Hepatocyte (in vitro differentiated cells): Measurements from ENCODE around the gene KDM8. TPM values are rescaled to one million over a fixed set of nuclear protein-coding genes. Genes with fewer than 3 reads are reported as not detected.

Experiments used
- DNase-seq: peaks from one replicate; pipeline ENCODE4 v3.0.0-alpha.2; 2016; ENCODE audit warnings: low spot score
- H2AFZ ChIP-seq: fragments of 200-600 bp; sonication (generic); 2 replicates; pipeline ENCODE4 v1.6.0; 2016; ENCODE audit warnings: antibody characterized with exemption, mild to moderate bottlenecking
- H3K27ac ChIP-seq: fragments of 200-600 bp; sonication (generic); 2 replicates; pipeline ENCODE4 v1.5.1; 2016; ENCODE audit warnings: mild to moderate bottlenecking
- H3K27me3 ChIP-seq: fragments of 200-600 bp; sonication (generic); 2 replicates; pipeline ENCODE4 v1.6.1; 2016
- H3K36me3 ChIP-seq: fragments of 200-600 bp; sonication (generic); replicated peaks from 2 replicates; pipeline ENCODE4 v1.5.1; 2016; ENCODE audit warnings: low read depth; ENCODE audit not compliant: insufficient read depth
- H3K4me1 ChIP-seq: fragments of 200-600 bp; sonication (generic); 2 replicates; pipeline ENCODE4 v1.5.1; 2016; ENCODE audit warnings: mild to moderate bottlenecking, moderate library complexity; ENCODE audit not compliant: insufficient read depth
- H3K4me2 ChIP-seq: fragments of 200-600 bp; sonication (generic); 2 replicates; pipeline ENCODE4 v1.6.0; 2016
- H3K4me3 ChIP-seq: fragments of 200-600 bp; sonication (generic); 2 replicates; pipeline ENCODE4 v1.5.1; 2016; ENCODE audit warnings: mild to moderate bottlenecking
- H3K79me2 ChIP-seq: fragments of 200-600 bp; sonication (generic); 2 replicates; pipeline ENCODE4 v1.6.0; 2017; ENCODE audit warnings: mild to moderate bottlenecking
- H3K9me2 ChIP-seq: fragments of 200-600 bp; sonication (generic); replicated peaks from 2 replicates; pipeline ENCODE4 v1.6.0; 2017; ENCODE audit warnings: mild to moderate bottlenecking; ENCODE audit not compliant: insufficient read depth
- H3K9me3 ChIP-seq: fragments of 200-600 bp; sonication (generic); 2 replicates; pipeline ENCODE4 v1.5.1; 2016; ENCODE audit warnings: low read depth, mild to moderate bottlenecking
- H4K20me1 ChIP-seq: fragments of 200-600 bp; sonication (generic); 2 replicates; pipeline ENCODE4 v1.6.0; 2016; ENCODE audit warnings: mild to moderate bottlenecking; ENCODE audit not compliant: insufficient read depth, poor library complexity, severe bottlenecking
- EZH2 ChIP-seq: fragments of 200-600 bp; sonication (generic); IDR thresholded peaks from 2 replicates; pipeline ENCODE4 v1.6.1; 2016; ENCODE audit warnings: antibody characterized with exemption, mild to moderate bottlenecking, borderline replicate concordance
- EZH2phosphoT487 ChIP-seq: fragments of 200-600 bp; sonication (generic); IDR thresholded peaks from one replicate; pipeline ENCODE4 v1.6.1; 2018; ENCODE audit warnings: antibody characterized with exemption, mild to moderate bottlenecking, low read depth, moderate library complexity; ENCODE audit not compliant: unreplicated experiment, severe bottlenecking
- WGBS: methylation state at CpG from one replicate; pipeline ENCODE4 v1.1.6; 2016; ENCODE audit warnings: low lambda C conversion rate; ENCODE audit errors: missing lambda C conversion rate; 5-methylcytosine and 5-hydroxymethylcytosine counted together
- polyA plus RNA-seq: library from polyadenylated mRNA; unstranded; fragments of >200 nt; fragmentation: Nextera tagmentation; extraction: Ambion mirVana; gene quantifications from 2 replicates; pipeline ENCODE4 v1.2.1, GENCODE V29; 2016
- total RNA-seq: library from RNA; depleted of rRNA; stranded (reverse); fragments of >200 nt; gene quantifications from 2 replicates; pipeline ENCODE4 v1.2.3, GENCODE V29; 2014
- TF ChIP-seq, protein P1 (sequence below): fragments of 200-600 bp; sonication (generic); IDR thresholded peaks from 2 replicates; pipeline ENCODE4 v1.5.1; 2016; ENCODE audit warnings: antibody characterized with exemption, mild to moderate bottlenecking; ENCODE audit not compliant: poor library complexity

Gene KDM8
- total and polyA plus RNA-seq, 2 experiments from 2014 or later, result 7.2 to 9.7 TPM

DNA sequence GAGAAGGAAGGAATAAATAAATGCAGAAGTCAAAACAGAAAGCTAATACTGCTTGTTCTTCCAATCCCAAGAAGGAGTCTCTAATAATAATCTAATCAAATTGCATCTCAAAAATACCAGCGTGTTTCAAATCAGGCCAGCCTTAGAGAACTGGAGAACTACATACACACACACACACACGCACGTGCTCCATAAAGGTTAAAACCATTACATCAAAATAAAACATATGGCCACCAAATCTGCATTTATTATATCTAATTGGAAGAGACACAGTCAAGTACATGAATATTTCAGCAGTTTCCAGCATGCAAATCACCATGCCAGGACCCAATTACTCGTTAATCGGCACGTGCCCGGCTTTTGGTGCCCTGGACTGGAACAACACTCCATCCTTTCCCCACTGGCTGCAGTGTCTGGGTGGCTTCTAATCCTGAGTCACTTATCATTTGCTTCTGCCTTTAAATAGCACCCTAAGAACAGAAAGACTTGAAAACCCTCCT is 20.4 kb upstream of the KDM8 start:
- H3K27me3 ChIP-seq, result no peaks in the 10 kb centered on the region
- H3K9me3 ChIP-seq, result no peaks in the 10 kb centered on the region
- no peak overlapping the region for H3K4me2 ChIP-seq
- no peaks in the 10 kb centered on the region for H3K36me3 ChIP-seq
- H3K79me2 ChIP-seq, result no peaks in the 10 kb centered on the region
- no peak for DNase-seq
- no peaks in the 10 kb centered on the region for H3K9me2 ChIP-seq
- TF ChIP-seq EZH2 (no peak), EZH2phosphoT487 (no peak)
- TF ChIP-seq, protein P1, sequence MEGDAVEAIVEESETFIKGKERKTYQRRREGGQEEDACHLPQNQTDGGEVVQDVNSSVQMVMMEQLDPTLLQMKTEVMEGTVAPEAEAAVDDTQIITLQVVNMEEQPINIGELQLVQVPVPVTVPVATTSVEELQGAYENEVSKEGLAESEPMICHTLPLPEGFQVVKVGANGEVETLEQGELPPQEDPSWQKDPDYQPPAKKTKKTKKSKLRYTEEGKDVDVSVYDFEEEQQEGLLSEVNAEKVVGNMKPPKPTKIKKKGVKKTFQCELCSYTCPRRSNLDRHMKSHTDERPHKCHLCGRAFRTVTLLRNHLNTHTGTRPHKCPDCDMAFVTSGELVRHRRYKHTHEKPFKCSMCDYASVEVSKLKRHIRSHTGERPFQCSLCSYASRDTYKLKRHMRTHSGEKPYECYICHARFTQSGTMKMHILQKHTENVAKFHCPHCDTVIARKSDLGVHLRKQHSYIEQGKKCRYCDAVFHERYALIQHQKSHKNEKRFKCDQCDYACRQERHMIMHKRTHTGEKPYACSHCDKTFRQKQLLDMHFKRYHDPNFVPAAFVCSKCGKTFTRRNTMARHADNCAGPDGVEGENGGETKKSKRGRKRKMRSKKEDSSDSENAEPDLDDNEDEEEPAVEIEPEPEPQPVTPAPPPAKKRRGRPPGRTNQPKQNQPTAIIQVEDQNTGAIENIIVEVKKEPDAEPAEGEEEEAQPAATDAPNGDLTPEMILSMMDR, result no peak
- H3K27ac ChIP-seq, result no peak overlapping the region
- WGBS, result 92% methylated on average over 7 of the region's 7 CpGs
- no peaks in the 10 kb centered on the region for H3K4me1 ChIP-seq
- H3K4me3 ChIP-seq, result no peak overlapping the region
- no peaks in the 10 kb centered on the region for H4K20me1 ChIP-seq
- no peak overlapping the region for H2AFZ ChIP-seq

DNA sequence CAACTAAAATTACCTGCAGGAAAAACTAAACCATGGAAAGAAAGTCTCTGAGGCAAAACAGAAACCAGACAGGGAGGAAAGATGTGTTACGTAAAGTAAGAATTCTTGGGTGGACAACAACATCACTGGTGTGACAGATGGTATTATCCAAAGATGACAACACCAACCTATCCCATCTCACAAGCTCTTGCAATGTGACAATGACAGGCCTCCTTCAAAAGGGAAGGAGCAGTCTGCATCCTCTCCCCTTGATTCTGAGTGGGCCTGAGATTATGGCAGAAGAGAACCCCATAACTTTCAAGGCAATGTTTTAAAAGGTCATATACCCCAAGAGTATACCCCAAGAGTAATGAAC is 17.6 kb upstream of the KDM8 start:
- no peak overlapping the region for H3K4me3 ChIP-seq
- no peaks in the 10 kb centered on the region for H3K36me3 ChIP-seq
- H3K27me3 ChIP-seq, result no peaks in the 10 kb centered on the region
- H4K20me1 ChIP-seq, result no peaks in the 10 kb centered on the region
- no peak overlapping the region for H2AFZ ChIP-seq
- no peaks in the 10 kb centered on the region for H3K4me1 ChIP-seq
- H3K4me2 ChIP-seq, result no peak overlapping the region
- 88% methylated on average over 1 of the region's 1 CpG for WGBS
- H3K9me2 ChIP-seq, result no peaks in the 10 kb centered on the region
- no peaks in the 10 kb centered on the region for H3K79me2 ChIP-seq
- H3K9me3 ChIP-seq, result no peaks in the 10 kb centered on the region
- TF ChIP-seq EZH2phosphoT487 (no peak), EZH2 (no peak)
- TF ChIP-seq, protein P1, result no peak
- DNase-seq, result no peak
- H3K27ac ChIP-seq, result no peak overlapping the region

DNA sequence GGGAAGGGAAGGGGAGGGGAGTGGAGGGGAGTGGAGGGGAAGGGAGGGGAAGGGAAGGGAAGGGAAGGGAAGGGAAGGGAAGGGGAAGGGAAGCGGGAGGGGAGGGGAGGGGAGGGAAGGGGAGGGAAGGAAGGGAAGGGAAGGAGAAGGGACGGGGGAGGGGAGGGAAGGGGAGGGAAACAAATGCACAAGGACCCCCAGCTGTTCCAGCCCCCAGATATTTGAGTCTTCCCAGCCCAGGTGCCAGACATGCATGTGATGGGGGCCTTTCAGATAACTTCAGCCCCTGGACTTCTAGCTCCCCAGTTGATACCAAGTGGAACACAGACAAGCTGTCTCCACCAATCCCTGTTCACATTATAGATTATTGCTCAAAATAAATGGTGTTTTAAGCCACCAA is 14.7 kb upstream of the KDM8 start:
- no peaks in the 10 kb centered on the region for H3K4me1 ChIP-seq
- H3K4me3 ChIP-seq, result no peak overlapping the region
- H3K79me2 ChIP-seq, result no peaks in the 10 kb centered on the region
- H3K4me2 ChIP-seq, result no peak overlapping the region
- TF ChIP-seq EZH2phosphoT487 (no peak), EZH2 (no peak)
- TF ChIP-seq, protein P1, result no peak
- no peaks in the 10 kb centered on the region for H3K9me3 ChIP-seq
- no peak overlapping the region for H3K27ac ChIP-seq
- H3K9me2 ChIP-seq, result no peaks in the 10 kb centered on the region
- H3K36me3 ChIP-seq, result no peaks in the 10 kb centered on the region
- H2AFZ ChIP-seq, result no peak overlapping the region
- no peak for DNase-seq
- no peaks in the 10 kb centered on the region for H4K20me1 ChIP-seq
- H3K27me3 ChIP-seq, result no peaks in the 10 kb centered on the region
- WGBS, result no CpG with 5 or more reads among the region's 2 CpGs

DNA sequence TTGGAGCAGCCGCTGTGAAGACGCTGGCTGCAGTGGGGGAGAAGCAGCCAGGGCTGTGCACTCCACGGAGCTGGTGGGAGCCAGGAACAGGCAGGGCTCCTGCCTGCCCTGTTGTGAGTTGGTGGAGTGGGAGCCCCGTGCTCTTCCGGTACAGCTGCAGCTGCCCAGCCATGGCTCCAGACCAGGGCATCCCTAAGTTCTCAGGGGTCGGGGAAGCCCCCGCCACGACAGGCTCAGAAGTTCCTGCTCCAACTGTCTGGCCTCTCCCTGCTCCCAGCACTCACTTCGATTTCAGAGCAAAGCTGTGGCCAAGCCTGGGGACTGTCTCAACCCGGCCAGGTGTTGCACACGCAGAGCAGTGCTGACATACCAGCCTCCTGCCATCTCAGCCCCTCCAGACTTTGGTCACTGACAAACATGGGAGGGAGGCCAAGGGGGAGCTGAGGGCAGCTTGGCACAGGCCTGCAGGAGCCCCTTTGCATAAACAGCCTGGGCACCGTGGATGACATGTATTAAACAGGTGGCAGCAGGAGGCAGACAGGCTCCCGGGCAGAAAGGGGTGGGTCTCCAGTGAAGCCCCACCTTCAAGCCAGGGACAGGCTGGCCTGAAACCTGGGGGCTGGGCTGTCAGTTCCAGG is 13.9 kb upstream of the KDM8 start:
- Histone ChIP-seq H3K4me2 (no peak overlapping the region), H3K27ac (no peak overlapping the region)

More for the DNA sequence above, 13.9 kb upstream of the KDM8 start:
- TF ChIP-seq, protein P1, result no peak
- no peak for TF ChIP-seq EZH2phosphoT487
- no peak for TF ChIP-seq EZH2
- Histone ChIP-seq H3K4me3 (no peak overlapping the region), H3K36me3 (no peaks in the 10 kb centered on the region), H3K9me2 (no peaks in the 10 kb centered on the region), H4K20me1 (no peaks in the 10 kb centered on the region), H3K27me3 (no peaks in the 10 kb centered on the region), H3K79me2 (no peaks in the 10 kb centered on the region), H2AFZ (no peak overlapping the region), H3K9me3 (no peaks in the 10 kb centered on the region), H3K4me1 (no peaks in the 10 kb centered on the region)
- no peak for DNase-seq
- WGBS, result 64% methylated on average over 13 of the region's 13 CpGs
